GM12878 (cell line): ENCODE data around the gene CCDC178. TPM values are rescaled to one million over a fixed set of nuclear protein-coding genes. Genes with fewer than 3 reads are reported as not detected.

Experiments used
- ATAC-seq: fragments of 200-7000 bp; cut with Tn5 transposase; 3 replicates; pipeline ENCODE4 v1.9.1; 2020; ENCODE audit warnings: mild to moderate bottlenecking, moderate library complexity
- BruUV-seq: library from RNA; stranded (reverse); fragments of 400-500 nt; replicated peaks from 2 replicates; lab custom pipeline; 2021; lab: Mats Ljungman, UMichigan
- CTCF ChIA-PET: fragments of 300-600 bp; sonication (Branson Sonifier 250); formaldehyde crosslinking; extraction: SDS; loops from one replicate; lab custom pipeline; 2021; ENCODE audit warnings: inconsistent platforms; lab: Yijun Ruan, JAX
- POLR2A ChIA-PET: fragments of 350-600 bp; formaldehyde crosslinking; extraction: SDS; loops from one replicate; lab custom pipeline; 2021; ENCODE audit warnings: inconsistent platforms; lab: Charles Lee
- RAD21 ChIA-PET: fragments of 300-600 bp; sonication (Branson Sonifier 250); formaldehyde crosslinking; loops from one replicate; lab custom pipeline; 2023; ENCODE audit warnings: antibody characterized with exemption; ENCODE audit not compliant: unreplicated experiment; lab: Charles Lee
- SMC1A ChIA-PET: fragments of 300-600 bp; sonication (Branson Sonifier 250); formaldehyde crosslinking; loops from one replicate; lab custom pipeline; 2023; ENCODE audit not compliant: unreplicated experiment, uncharacterized antibody; lab: Charles Lee
- DNase-seq: peaks from one replicate; pipeline ENCODE4 v3.0.0-alpha.2; 2011; ENCODE audit warnings: low read depth, low spot score
- FAIRE-seq: peaks from 3 replicates; lab custom pipeline; 2011; peaks lifted over from hg19 to GRCh38; lab: Jason Lieb, UNC
- H2AFZ ChIP-seq: 2 replicates; pipeline ENCODE4 v1.6.0; 2011; ENCODE audit warnings: low read depth, low read length, control low read depth; ENCODE audit not compliant: control insufficient read depth
- H3K27ac ChIP-seq: 2 replicates; pipeline ENCODE4 v1.5.1; 2011; ENCODE audit warnings: control low read depth; ENCODE audit not compliant: control insufficient read depth, insufficient read depth
- H3K27me3 ChIP-seq, 2 experiments: replicated peaks in 1 of 2; 2 replicates each; pipeline versions ENCODE4 v1.6.0 to v1.6.1; 2011; ENCODE audit warnings: low read length in 1 of 2; ENCODE audit not compliant: control insufficient read depth in 2 of 2, insufficient read depth in 2 of 2
- H3K36me3 ChIP-seq, 2 experiments: 2 replicates each; pipeline ENCODE4 v1.5.1; 2011; ENCODE audit warnings: low read length in 1 of 2; ENCODE audit not compliant: control insufficient read depth in 2 of 2, insufficient read depth in 2 of 2
- H3K4me1 ChIP-seq: 2 replicates; pipeline ENCODE4 v1.6.1; 2011; ENCODE audit warnings: mild to moderate bottlenecking, low read length, moderate library complexity, mixed read lengths; ENCODE audit not compliant: control insufficient read depth, insufficient read depth
- H3K4me2 ChIP-seq: 2 replicates; pipeline ENCODE4 v1.6.0; 2011; ENCODE audit warnings: control low read depth; ENCODE audit not compliant: control insufficient read depth, insufficient read depth
- H3K4me3 ChIP-seq: fragments of 200-600 bp; sonication (generic); 2 replicates; pipeline ENCODE4 v1.5.1; 2016
- H3K79me2 ChIP-seq: 2 replicates; pipeline ENCODE4 v1.6.0; 2011; ENCODE audit warnings: low read length; ENCODE audit not compliant: control insufficient read depth, insufficient read depth
- H3K9ac ChIP-seq: 2 replicates; pipeline ENCODE4 v1.8.0; 2011; ENCODE audit warnings: low read length, control low read depth, mixed read lengths; ENCODE audit not compliant: control insufficient read depth, insufficient read depth
- H3K9me3 ChIP-seq: replicated peaks from 3 replicates; pipeline ENCODE4 v1.5.1; 2011; ENCODE audit warnings: mild to moderate bottlenecking, low read length; ENCODE audit not compliant: control insufficient read depth, insufficient read depth
- H4K20me1 ChIP-seq: 2 replicates; pipeline ENCODE4 v1.6.0; 2011; ENCODE audit not compliant: control insufficient read depth, insufficient read depth
- BACH1 ChIP-seq: fragments of 450-650 bp; IDR thresholded peaks from 2 replicates; pipeline ENCODE4 v1.6.1; 2017; ENCODE audit warnings: mild to moderate bottlenecking, borderline replicate concordance
- MYB ChIP-seq: fragments of 150-350 bp; IDR thresholded peaks from 2 replicates; pipeline ENCODE4 v1.6.1; 2014; ENCODE audit warnings: mild to moderate bottlenecking, low read depth, low read length, borderline replicate concordance
- POLR2AphosphoS2 ChIP-seq: IDR thresholded peaks from 2 replicates; pipeline ENCODE4 v1.6.1; 2011; ENCODE audit warnings: low read depth, mild to moderate bottlenecking, low read length, improper control_type of control experiment, moderate library complexity
- RB1 ChIP-seq: fragments of 450-650 bp; formaldehyde crosslinking; IDR thresholded peaks from 2 replicates; pipeline ENCODE4 v1.6.1; 2017; ENCODE audit warnings: mild to moderate bottlenecking, borderline replicate concordance
- SIN3A ChIP-seq: IDR thresholded peaks from 2 replicates; pipeline ENCODE4 v1.6.1; 2012; ENCODE audit warnings: low read depth, low read length, improper control_type of control experiment
- SP1 ChIP-seq: IDR thresholded peaks from one replicate; pipeline ENCODE4 v1.6.1; 2011; ENCODE audit warnings: low read depth, low read length
- YBX1 ChIP-seq: fragments of 450-650 bp; IDR thresholded peaks from 2 replicates; pipeline ENCODE4 v1.6.1; 2016; ENCODE audit warnings: antibody characterized with exemption
- YY1 ChIP-seq: IDR thresholded peaks from 2 replicates; pipeline ENCODE4 v1.6.1; 2011; ENCODE audit warnings: low read depth, mild to moderate bottlenecking, low read length
- WGBS: methylation state at CpG from one replicate; pipeline ENCODE4 v1.1.6; 2016; ENCODE audit warnings: low lambda C conversion rate; ENCODE audit not compliant: insufficient replicate concordance, insufficient coverage; ENCODE audit errors: missing lambda C conversion rate; 5-methylcytosine and 5-hydroxymethylcytosine counted together
- in situ Hi-C: fragments of 300-500 bp; cut with MboI; formaldehyde crosslinking; loops from 9 replicates; pipeline ENCODE4 v1.14.3; 2018; ENCODE audit warnings: mixed read lengths
- intact Hi-C: fragments of 100-400 bp; cut with micrococcal nuclease; formaldehyde crosslinking; loops from one replicate; pipeline ENCODE4 v1.14.2; 2022; ENCODE audit not compliant: unreplicated experiment
- polyA plus RNA-seq, 11 experiments: library from polyadenylated mRNA; depleted of rRNA in 4 of 11; unstranded in 6 of 11; stranded (reverse) in 5 of 11; fragments of >200 nt; fragmentation: Nextera tagmentation in 4 of 11; fragmentation: Illumina TruSeq in 1 of 11; extraction: Ambion mirVana in 4 of 11; extraction: Trizol in 1 of 11; gene quantifications; 1 replicate in 1 of 11; 2 replicates in 10 of 11; pipeline versions ENCODE4 v1.2.1 to v1.2.3, GENCODE V29; 2011 to 2016; ENCODE audit warnings: inconsistent platforms in 2 of 11, missing spikeins in 2 of 11, low read depth in 1 of 11
- total RNA-seq, 4 experiments: library from RNA; depleted of rRNA in 3 of 4; stranded (reverse); fragments of >200 nt in 3 of 4; fragmentation: Illumina TruSeq in 1 of 4; extraction: Trizol in 1 of 4; gene quantifications; 2 replicates each; pipeline versions ENCODE4 v1.2.1 to v1.2.3, GENCODE V29; 2013 to 2021
- TF ChIP-seq, protein P1 (sequence below): IDR thresholded peaks from 2 replicates; pipeline ENCODE4 v1.6.1; 2012; ENCODE audit warnings: improper control_type of control experiment, low read depth, low read length; ENCODE audit not compliant: insufficient replicate concordance
- TF ChIP-seq, protein P2 (sequence below): IDR thresholded peaks from 2 replicates; pipeline ENCODE4 v1.6.1; 2012; ENCODE audit warnings: low read depth, low read length, improper control_type of control experiment

The CCDC178 gene
- total and polyA plus RNA-seq, 10 of the 15 experiments (the other 5 are each of a cell fraction or from before 2014, with no cell fraction given) = 0.04 TPM; not detected in 9

DNA sequence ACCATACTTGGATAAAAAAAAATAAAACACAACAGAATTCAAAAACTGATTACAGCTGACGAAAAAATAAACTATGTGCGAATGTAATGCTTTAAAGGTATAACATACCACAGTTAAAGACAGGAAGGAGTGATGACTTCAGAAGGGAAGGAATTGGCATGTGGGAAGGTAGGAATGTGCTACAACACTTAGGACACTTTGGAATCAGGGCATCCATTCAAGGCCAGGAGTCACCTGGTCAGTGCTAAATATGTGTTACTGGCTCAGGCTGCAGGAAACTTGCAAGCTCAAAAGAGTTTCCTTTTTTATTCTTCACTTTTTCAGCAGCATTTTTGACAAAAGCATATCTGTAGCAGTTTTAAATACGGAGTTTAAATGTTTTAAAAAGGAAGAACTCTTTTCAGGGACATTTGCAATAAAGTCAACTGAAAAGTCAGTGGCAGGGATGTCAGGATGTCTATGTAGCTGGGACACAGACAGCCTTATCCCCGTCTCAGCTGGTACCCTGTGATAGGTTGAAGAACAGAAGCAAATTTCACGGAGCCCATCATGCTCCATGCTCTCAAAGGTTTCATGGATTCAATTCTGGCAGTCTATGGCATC, 529.7 kb downstream of the CCDC178 start:
- Histone ChIP-seq H3K9ac (no peak overlapping the region), H3K27me3 (no peaks in the 10 kb centered on the region)
- no peak for ATAC-seq
- 37% methylated on average over 5 of the region's 5 CpGs for WGBS
- SMC1A ChIA-PET = no interaction called here
- intact Hi-C loops = no loop called here
- TF ChIP-seq SP1 (no peak), YBX1 (no peak), YY1 (no peak)
- TF ChIP-seq, all 136 proteins: peak for 0
- Histone ChIP-seq H4K20me1 (no peaks in the 10 kb centered on the region), H3K27ac (no peak overlapping the region), H2AFZ (no peak overlapping the region), H3K9me3 (no peaks in the 10 kb centered on the region), H3K79me2 (no peaks in the 10 kb centered on the region), H3K4me3 (no peak overlapping the region), H3K4me1 (no peaks in the 10 kb centered on the region), H3K4me2 (no peak overlapping the region), H3K36me3 (no peaks in the 10 kb centered on the region)
- in situ Hi-C loops = no loop called here
- no TSS peak for BruUV-seq
- RAD21 ChIA-PET = no interaction called here
- DNase-seq (no peak), FAIRE-seq (no peak)
- POLR2A ChIA-PET = no interaction called here
- CTCF ChIA-PET = interaction anchor here (0.6 to 1.0 kb wide), 2 partner anchors 196 to 1621 kb away, joined by 4 to 6 read pairs; no protein-coding TSS in a partner anchor

DNA sequence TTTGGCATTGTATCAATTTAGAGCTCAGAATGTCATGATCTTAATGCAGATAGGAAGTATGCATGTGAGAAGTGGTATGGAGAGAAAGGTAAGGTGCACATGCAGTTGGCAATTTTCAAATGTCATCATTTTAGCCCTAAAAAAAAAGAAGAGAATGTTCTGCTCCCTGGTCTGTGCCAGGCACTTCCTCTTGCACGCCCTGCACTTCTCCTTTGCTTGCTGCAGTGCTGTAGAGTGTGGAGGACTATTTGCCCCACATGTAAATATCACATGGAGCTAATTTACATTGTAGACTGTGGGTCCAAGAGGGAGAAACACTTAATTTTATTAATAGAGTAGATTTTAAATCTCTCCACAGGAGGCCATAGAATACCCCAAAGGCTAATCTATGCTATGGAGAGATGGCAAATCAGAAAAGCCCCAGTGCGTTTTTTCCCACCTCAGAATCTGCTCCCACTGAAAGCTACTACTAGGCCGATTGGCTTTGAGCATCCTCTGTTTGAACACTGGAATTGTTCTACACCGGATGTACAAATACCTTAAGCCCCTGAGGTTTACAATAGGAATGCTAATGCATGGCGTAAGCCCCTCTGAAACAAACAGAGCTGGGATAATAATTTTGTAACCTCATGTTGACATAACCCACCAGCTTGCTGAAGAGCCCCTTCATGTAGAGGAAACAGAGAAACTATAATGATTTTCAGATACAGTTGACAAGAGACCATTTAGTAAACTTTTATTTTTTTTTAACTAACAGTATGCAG, 530.5 kb downstream of the CCDC178 start:
- ChIA-PET SMC1A (no interaction called here), CTCF (interaction anchor here (1.0 kb wide), 1 partner anchor 195 kb away, joined by 6 read pairs; no protein-coding TSS in a partner anchor), RAD21 (no interaction called here), POLR2A (interaction anchor here (0.5 kb wide), 1 partner anchor 68 kb away, joined by 4 read pairs; no protein-coding TSS in a partner anchor)
- no TSS peak for BruUV-seq
- FAIRE-seq = no peak
- no peak for ATAC-seq
- DNase-seq = no peak
- in situ Hi-C loops = no loop called here
- H3K9me3 ChIP-seq = no peaks in the 10 kb centered on the region
- 19% methylated on average over 5 of the region's 5 CpGs for WGBS
- H3K27me3 ChIP-seq = no peaks in the 10 kb centered on the region
- H4K20me1 ChIP-seq = no peaks in the 10 kb centered on the region
- H3K9ac ChIP-seq = no peak overlapping the region
- no peak overlapping the region for H3K4me3 ChIP-seq
- no peak overlapping the region for H2AFZ ChIP-seq
- no peaks in the 10 kb centered on the region for H3K36me3 ChIP-seq
- intact Hi-C loops = no loop called here
- H3K79me2 ChIP-seq = no peaks in the 10 kb centered on the region
- H3K4me1 ChIP-seq = no peaks in the 10 kb centered on the region
- no peak overlapping the region for H3K4me2 ChIP-seq
- no peak overlapping the region for H3K27ac ChIP-seq
- TF ChIP-seq BACH1 (no peak), POLR2AphosphoS2 (no peak), RB1 (no peak), SIN3A (no peak), MYB (no peak)
- TF ChIP-seq, protein P1, sequence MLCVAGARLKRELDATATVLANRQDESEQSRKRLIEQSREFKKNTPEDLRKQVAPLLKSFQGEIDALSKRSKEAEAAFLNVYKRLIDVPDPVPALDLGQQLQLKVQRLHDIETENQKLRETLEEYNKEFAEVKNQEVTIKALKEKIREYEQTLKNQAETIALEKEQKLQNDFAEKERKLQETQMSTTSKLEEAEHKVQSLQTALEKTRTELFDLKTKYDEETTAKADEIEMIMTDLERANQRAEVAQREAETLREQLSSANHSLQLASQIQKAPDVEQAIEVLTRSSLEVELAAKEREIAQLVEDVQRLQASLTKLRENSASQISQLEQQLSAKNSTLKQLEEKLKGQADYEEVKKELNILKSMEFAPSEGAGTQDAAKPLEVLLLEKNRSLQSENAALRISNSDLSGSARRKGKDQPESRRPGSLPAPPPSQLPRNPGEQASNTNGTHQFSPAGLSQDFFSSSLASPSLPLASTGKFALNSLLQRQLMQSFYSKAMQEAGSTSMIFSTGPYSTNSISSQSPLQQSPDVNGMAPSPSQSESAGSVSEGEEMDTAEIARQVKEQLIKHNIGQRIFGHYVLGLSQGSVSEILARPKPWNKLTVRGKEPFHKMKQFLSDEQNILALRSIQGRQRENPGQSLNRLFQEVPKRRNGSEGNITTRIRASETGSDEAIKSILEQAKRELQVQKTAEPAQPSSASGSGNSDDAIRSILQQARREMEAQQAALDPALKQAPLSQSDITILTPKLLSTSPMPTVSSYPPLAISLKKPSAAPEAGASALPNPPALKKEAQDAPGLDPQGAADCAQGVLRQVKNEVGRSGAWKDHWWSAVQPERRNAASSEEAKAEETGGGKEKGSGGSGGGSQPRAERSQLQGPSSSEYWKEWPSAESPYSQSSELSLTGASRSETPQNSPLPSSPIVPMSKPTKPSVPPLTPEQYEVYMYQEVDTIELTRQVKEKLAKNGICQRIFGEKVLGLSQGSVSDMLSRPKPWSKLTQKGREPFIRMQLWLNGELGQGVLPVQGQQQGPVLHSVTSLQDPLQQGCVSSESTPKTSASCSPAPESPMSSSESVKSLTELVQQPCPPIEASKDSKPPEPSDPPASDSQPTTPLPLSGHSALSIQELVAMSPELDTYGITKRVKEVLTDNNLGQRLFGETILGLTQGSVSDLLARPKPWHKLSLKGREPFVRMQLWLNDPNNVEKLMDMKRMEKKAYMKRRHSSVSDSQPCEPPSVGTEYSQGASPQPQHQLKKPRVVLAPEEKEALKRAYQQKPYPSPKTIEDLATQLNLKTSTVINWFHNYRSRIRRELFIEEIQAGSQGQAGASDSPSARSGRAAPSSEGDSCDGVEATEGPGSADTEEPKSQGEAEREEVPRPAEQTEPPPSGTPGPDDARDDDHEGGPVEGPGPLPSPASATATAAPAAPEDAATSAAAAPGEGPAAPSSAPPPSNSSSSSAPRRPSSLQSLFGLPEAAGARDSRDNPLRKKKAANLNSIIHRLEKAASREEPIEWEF = no peak
- TF ChIP-seq, protein P2, sequence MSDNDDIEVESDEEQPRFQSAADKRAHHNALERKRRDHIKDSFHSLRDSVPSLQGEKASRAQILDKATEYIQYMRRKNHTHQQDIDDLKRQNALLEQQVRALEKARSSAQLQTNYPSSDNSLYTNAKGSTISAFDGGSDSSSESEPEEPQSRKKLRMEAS = no peak
